Body of pancreas (tissue), 4 donors: Measurements from ENCODE around the gene LRP3. TPM values are rescaled to one million over a fixed set of nuclear protein-coding genes. Genes with fewer than 3 reads are reported as not detected.
A peak's percentile ranks its signal among the peaks of the same experiment; 100 is the strongest.
"Not testable (repeated sequence)": the region's sequence is repeated elsewhere in the genome, so short reads cannot be mapped to it uniquely, and the experiment has no call there.

Source experiments
- ATAC-seq: fragments of 150-250 bp; one replicate; pipeline ENCODE4 v1.9.1; 2016
- DNase-seq, 4 donors: peaks; one replicate each; pipeline ENCODE4 v3.0.0-alpha.2; 2019
- H3K27ac ChIP-seq, 4 donors: fragments of 200-600 bp; sonication (generic); 1 replicate in 3 of 4; 2 replicates in 1 of 4; pipeline versions ENCODE4 v1.5.1 to v1.6.1; 2016 to 2019; ENCODE audit warnings: mild to moderate bottlenecking in 1 of 4, mixed read lengths in 1 of 4, moderate library complexity in 1 of 4
- H3K27me3 ChIP-seq, 2 donors: fragments of 200-600 bp; sonication (generic); one replicate each; pipeline ENCODE4 v1.6.0; 2016; ENCODE audit warnings: mild to moderate bottlenecking in 1 of 2
- H3K36me3 ChIP-seq, 2 donors: fragments of 200-600 bp; sonication (generic); replicated peaks in 1 of 2; 2 replicates each; pipeline ENCODE4 v1.5.1; 2016; ENCODE audit warnings: low read depth in 2 of 2; ENCODE audit not compliant: insufficient read depth in 1 of 2
- H3K4me1 ChIP-seq: fragments of 200-600 bp; sonication (generic); one replicate; pipeline ENCODE4 v1.6.0; 2016
- H3K4me3 ChIP-seq, 2 donors: fragments of 200-600 bp; sonication (generic); 1 replicate in 1 of 2; 2 replicates in 1 of 2; pipeline ENCODE4 v1.5.1; 2016 to 2019
- H3K9me3 ChIP-seq, 3 donors: fragments of 200-600 bp; sonication (generic); 1 replicate in 2 of 3; 2 replicates in 1 of 3; pipeline ENCODE4 v1.5.1; 2016
- POLR2A ChIP-seq, 3 donors: fragments of 450-650 bp; IDR thresholded peaks; one replicate each; pipeline ENCODE4 v1.6.1; 2016; ENCODE audit warnings: antibody characterized with exemption in 3 of 3, mild to moderate bottlenecking in 2 of 3
- WGBS, 2 donors: methylation state at CpG; one replicate each; pipeline ENCODE4 v1.1.5; 2017; 5-methylcytosine and 5-hydroxymethylcytosine counted together
- intact Hi-C: fragments of 100-400 bp; cut with DNase I; formaldehyde crosslinking; loops from one replicate; pipeline ENCODE4 v1.15.1; 2023
- total RNA-seq, 2 donors: library from RNA; depleted of rRNA; stranded (reverse); fragments of >200 nt; gene quantifications; one replicate each; pipeline ENCODE4 v1.1.0, GENCODE V29; 2016
- TF ChIP-seq, protein P1 (sequence below), 7 experiments: fragments of 450-650 bp in 4 of 7; fragments of 200-600 bp in 3 of 7; sonication (generic) in 3 of 7; IDR thresholded peaks; one replicate each; pipeline ENCODE4 v1.5.1; 2016 to 2019; ENCODE audit warnings: antibody characterized with exemption in 7 of 7

Gene LRP3
- total RNA-seq, 2 donors from 2014 or later, result 18.1 to 23.3 TPM

DNA sequence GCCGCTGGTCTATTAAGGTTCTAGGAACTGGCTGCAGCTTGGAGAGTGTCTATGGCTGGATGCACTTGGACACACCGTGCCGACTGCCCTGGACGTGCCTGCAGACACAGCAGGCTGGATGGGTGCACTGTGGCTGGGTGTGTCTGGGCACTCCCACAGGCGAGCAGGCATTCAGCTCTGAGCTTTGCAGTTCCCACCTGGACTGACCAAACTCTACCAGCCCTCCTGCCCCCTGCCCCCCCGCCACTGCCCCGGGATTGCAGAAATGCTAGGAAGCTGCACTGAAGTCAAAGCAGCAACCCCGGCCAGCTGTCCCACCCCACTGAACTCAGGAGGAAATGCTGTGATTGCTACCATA is 7.0 kb upstream of the LRP3 start:
- H3K4me1 ChIP-seq, result no peaks in the 10 kb centered on the region
- H3K27me3 ChIP-seq, result no peaks in the 10 kb centered on the region
- WGBS, 2 donors, result 63 to 85% methylated on average over 7 to 8 of the region's 8 CpGs
- no peaks in the 10 kb centered on the region for H3K36me3 ChIP-seq
- no peak overlapping the region for H3K4me3 ChIP-seq
- no peak for TF ChIP-seq POLR2A (IDR thresholded peaks at IDR 0.05)
- TF ChIP-seq, protein P1, sequence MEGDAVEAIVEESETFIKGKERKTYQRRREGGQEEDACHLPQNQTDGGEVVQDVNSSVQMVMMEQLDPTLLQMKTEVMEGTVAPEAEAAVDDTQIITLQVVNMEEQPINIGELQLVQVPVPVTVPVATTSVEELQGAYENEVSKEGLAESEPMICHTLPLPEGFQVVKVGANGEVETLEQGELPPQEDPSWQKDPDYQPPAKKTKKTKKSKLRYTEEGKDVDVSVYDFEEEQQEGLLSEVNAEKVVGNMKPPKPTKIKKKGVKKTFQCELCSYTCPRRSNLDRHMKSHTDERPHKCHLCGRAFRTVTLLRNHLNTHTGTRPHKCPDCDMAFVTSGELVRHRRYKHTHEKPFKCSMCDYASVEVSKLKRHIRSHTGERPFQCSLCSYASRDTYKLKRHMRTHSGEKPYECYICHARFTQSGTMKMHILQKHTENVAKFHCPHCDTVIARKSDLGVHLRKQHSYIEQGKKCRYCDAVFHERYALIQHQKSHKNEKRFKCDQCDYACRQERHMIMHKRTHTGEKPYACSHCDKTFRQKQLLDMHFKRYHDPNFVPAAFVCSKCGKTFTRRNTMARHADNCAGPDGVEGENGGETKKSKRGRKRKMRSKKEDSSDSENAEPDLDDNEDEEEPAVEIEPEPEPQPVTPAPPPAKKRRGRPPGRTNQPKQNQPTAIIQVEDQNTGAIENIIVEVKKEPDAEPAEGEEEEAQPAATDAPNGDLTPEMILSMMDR (IDR thresholded peaks at IDR 0.05), result no peak
- intact Hi-C loops, result no loop called here
- DNase-seq (peak in 1 of 4 donors; percentile 4), ATAC-seq (no peak)
- no peaks in the 10 kb centered on the region for H3K9me3 ChIP-seq
- H3K27ac ChIP-seq, result no peak overlapping the region

DNA sequence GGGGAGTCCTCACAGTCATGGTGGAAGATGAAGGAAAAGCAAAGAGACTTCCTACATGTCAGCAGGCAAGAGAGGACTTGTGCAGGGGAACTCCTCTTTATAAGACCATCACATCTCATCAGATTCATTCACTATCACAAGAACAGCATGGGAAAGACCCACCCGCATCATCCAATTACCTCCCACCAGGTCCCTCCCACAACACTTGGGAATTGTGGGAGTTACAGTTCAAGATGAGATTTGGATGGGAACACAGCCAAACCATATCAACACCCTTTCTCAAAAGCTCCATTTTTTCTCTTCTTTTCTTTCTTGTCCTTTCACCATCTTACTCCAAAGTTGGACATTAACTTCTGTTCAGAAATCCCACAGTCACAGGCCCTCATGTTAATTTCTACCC is 4.7 kb upstream of the LRP3 start:
- Histone ChIP-seq H3K27me3 (no peaks in the 10 kb centered on the region), H3K36me3 (no peaks in the 10 kb centered on the region), H3K4me1 (peaks cover 4% of the 10 kb centered on the region), H3K4me3 (no peak overlapping the region), H3K27ac (no peak overlapping the region), H3K9me3 (no peaks in the 10 kb centered on the region)
- WGBS, 2 donors, result 0 to 89% methylated on average over 1 of the region's 1 CpG
- intact Hi-C loops, result no loop called here
- no peak for TF ChIP-seq POLR2A (IDR thresholded peaks at IDR 0.05)
- TF ChIP-seq, protein P1 (IDR thresholded peaks at IDR 0.05), result no peak
- no peak for ATAC-seq
- DNase-seq, result no peak

DNA sequence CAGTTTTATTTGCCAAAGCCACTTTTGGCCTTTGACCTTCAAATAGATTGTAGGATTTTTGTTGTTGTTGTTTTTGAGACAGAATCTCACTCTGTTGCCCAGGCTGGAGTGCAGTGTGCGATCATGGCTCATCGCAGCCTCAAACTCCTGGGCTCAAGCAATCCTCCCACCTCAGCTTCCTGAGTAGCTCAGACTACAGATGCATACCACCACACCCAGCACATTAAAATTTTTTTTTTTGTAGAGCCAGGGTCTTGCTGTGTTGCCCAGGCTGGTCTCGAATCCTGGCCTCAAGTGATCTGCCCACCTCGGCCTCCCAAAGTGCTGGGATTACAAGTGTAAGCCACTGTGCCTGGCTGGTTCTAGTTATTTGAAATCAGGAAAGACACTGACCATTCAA is 3.0 kb upstream of the LRP3 start:
- ATAC-seq, intact Hi-C loops, DNase-seq, H3K27me3 ChIP-seq, H3K27ac ChIP-seq, H3K36me3 ChIP-seq, H3K4me3 ChIP-seq, H3K9me3 ChIP-seq: not testable (repeated sequence)
- 69 to 75% methylated on average over 4 of the region's 4 CpGs for WGBS, 2 donors
- H3K4me1 ChIP-seq, result peaks cover 17% of the 10 kb centered on the region

DNA sequence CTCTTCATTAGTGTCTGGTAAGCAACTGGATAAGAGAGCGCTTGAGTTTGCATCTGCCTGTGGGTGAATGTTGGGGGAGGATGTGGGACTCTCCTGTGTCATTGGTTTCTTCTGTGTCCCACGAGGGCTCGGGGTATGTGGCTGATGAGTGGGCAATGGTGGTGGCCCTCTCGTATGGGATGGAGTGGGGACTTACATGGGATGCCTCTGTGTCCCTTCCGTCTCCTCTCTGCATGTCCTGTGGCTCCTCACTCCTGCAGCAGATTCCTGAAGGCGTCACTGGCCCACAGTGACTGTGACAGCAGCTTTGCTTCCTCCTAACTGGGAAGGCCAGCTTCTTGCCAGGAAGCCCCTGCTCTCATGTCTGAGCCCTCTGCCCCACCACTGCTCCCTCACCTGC is 2.6 kb upstream of the LRP3 start:
- Histone ChIP-seq H3K27me3 (no peaks in the 10 kb centered on the region), H3K27ac (no peak overlapping the region), H3K9me3 (no peaks in the 10 kb centered on the region), H3K4me1 (peaks cover 18% of the 10 kb centered on the region), H3K4me3 (no peak overlapping the region), H3K36me3 (no peaks in the 10 kb centered on the region)
- ATAC-seq, result no peak
- TF ChIP-seq, protein P1 (IDR thresholded peaks at IDR 0.05), result no peak
- TF ChIP-seq POLR2A (IDR thresholded peaks at IDR 0.05), result no peak
- DNase-seq, result no peak
- intact Hi-C loops, result no loop called here
- WGBS, 2 donors, result 81 to 93% methylated on average over 3 to 6 of the region's 6 CpGs

DNA sequence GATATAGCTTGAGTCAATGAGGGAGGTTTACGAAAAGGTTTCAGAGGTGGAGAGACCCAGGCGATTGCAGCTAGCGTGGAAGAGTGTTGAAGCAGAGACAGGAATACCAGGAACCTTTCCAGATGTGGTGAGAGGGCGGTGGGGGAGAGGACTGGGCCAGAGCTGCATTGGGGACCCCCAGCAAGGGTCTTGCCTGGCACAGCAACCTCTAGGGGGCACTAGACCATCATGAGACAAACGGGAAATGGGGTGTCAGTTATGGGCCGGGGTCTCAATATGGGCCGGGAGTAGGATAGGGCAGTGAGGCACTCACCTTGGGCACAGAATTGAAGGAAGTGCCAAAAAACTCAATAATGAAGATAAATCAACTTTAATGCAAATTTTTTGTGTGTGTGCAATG is 2.1 kb upstream of the LRP3 start:
- Histone ChIP-seq H3K27ac (no peak overlapping the region), H3K36me3 (no peaks in the 10 kb centered on the region), H3K4me3 (no peak overlapping the region), H3K4me1 (peaks cover 18% of the 10 kb centered on the region), H3K27me3 (no peaks in the 10 kb centered on the region), H3K9me3 (no peaks in the 10 kb centered on the region)
- DNase-seq (no peak), ATAC-seq (no peak)
- 74% methylated on average over 7 of the region's 7 CpGs for WGBS, 2 donors
- intact Hi-C loops, result no loop called here
- TF ChIP-seq, protein P1 (IDR thresholded peaks at IDR 0.05), result no peak
- no peak for TF ChIP-seq POLR2A (IDR thresholded peaks at IDR 0.05)
